Mucosa of descending colon (tissue), 3 donors: Measurements from ENCODE around the gene SPAG16. TPM values are rescaled to one million over a fixed set of nuclear protein-coding genes. Genes with fewer than 3 reads are reported as not detected.
"Not testable (repeated sequence)": the region's sequence is repeated elsewhere in the genome, so short reads cannot be mapped to it uniquely, and the experiment has no call there.

Experiments used
- ATAC-seq: fragments of 200-7000 bp; cut with Tn5 transposase; one replicate; pipeline ENCODE4 v1.9.1; 2020; ENCODE audit warnings: mild to moderate bottlenecking, moderate library complexity
- DNase-seq, 3 donors: peaks; one replicate each; pipeline ENCODE4 v3.0.0-alpha.2; 2020
- H3K36me3 ChIP-seq: fragments of 200-600 bp; one replicate; pipeline ENCODE4 v1.8.0; 2021; ENCODE audit warnings: low read depth, mild to moderate bottlenecking
- H3K4me1 ChIP-seq: fragments of 200-600 bp; one replicate; pipeline ENCODE4 v1.8.0; 2021; ENCODE audit warnings: low read depth, mild to moderate bottlenecking
- H3K4me3 ChIP-seq: fragments of 200-600 bp; one replicate; pipeline ENCODE4 v1.8.0; 2021; ENCODE audit warnings: mild to moderate bottlenecking
- H3K9me3 ChIP-seq: fragments of 200-600 bp; one replicate; pipeline ENCODE4 v1.8.0; 2021; ENCODE audit warnings: mild to moderate bottlenecking
- CTCF ChIP-seq: fragments of 200-600 bp; IDR thresholded peaks from one replicate; pipeline ENCODE4 v1.8.0; 2022; ENCODE audit warnings: antibody characterized with exemption, mild to moderate bottlenecking
- intact Hi-C, 2 donors: fragments of 100-400 bp; cut with DNase I in 1 of 2; cut with micrococcal nuclease in 1 of 2; formaldehyde crosslinking; loops; one replicate each; pipeline versions ENCODE4 v1.11.0 to v1.11.1; 2022; cut with DNase I, micrococcal nuclease
- total RNA-seq, 3 donors: library from RNA; stranded (reverse); fragmentation: NEBNext Ultra II Directional in 2 of 3; extraction: Animal tissue kit (Norgen Biotek cat#: 25700) in 2 of 3; gene quantifications; one replicate each; pipeline versions ENCODE4 v1.2.1 to v1.2.4, GENCODE V29; 2021 to 2023
- donor health status: DM: no; HTN: no; CAD: no; lungs with moderate emphysema.
- donor health status: DM: no; HTN: no; CAD: no.
- donor health status: DM: no; HTN: yes; CAD: no.

SPAG16 gene
- total RNA-seq, 3 donors from 2014 or later = 18.1 to 20.3 (median 18.5) TPM

- no peaks in the 10 kb centered on the region for H3K4me1 ChIP-seq
- H3K9me3 ChIP-seq = no peaks in the 10 kb centered on the region
- ATAC-seq (no peak), DNase-seq (no peak)
- no peak overlapping the region for H3K4me3 ChIP-seq
- intact Hi-C loops = no loop called here
- H3K36me3 ChIP-seq = no peaks in the 10 kb centered on the region
- no peak for TF ChIP-seq CTCF
These were observed 398.0 kb downstream of the SPAG16 start for GRCh38 chr2:213682276-213682675.

- H3K36me3 ChIP-seq = no peaks in the 10 kb centered on the region
- no peaks in the 10 kb centered on the region for H3K9me3 ChIP-seq
- H3K4me1 ChIP-seq = no peaks in the 10 kb centered on the region
- ATAC-seq (no peak), DNase-seq (no peak)
- TF ChIP-seq CTCF = no peak
- H3K4me3 ChIP-seq = no peak overlapping the region
- intact Hi-C loops = no loop called here
These were observed 403.9 kb downstream of the SPAG16 start for GRCh38 chr2:213688133-213688532.

- H3K4me3 ChIP-seq, H3K36me3 ChIP-seq, DNase-seq, H3K4me1 ChIP-seq, intact Hi-C loops, ATAC-seq, H3K9me3 ChIP-seq: not testable (repeated sequence)
These were observed 404.6 kb downstream of the SPAG16 start for GRCh38 chr2:213688825-213689224.

GRCh38 chr2:213689585-213689984, 405.3 kb downstream of the SPAG16 start:
- Histone ChIP-seq H3K9me3 (no peaks in the 10 kb centered on the region), H3K4me1 (no peaks in the 10 kb centered on the region), H3K4me3 (no peak overlapping the region), H3K36me3 (no peaks in the 10 kb centered on the region)
- intact Hi-C loops = no loop called here
- TF ChIP-seq CTCF = no peak
- no peak for DNase-seq
- ATAC-seq = no peak

GRCh38 chr2:213691351-213691750, 407.1 kb downstream of the SPAG16 start:
- no peaks in the 10 kb centered on the region for H3K9me3 ChIP-seq
- H3K4me1 ChIP-seq = no peaks in the 10 kb centered on the region
- no peak for DNase-seq
- intact Hi-C loops = no loop called here
- H3K36me3 ChIP-seq = no peaks in the 10 kb centered on the region
- no peak overlapping the region for H3K4me3 ChIP-seq
- TF ChIP-seq CTCF = no peak
- no peak for ATAC-seq

GRCh38 chr2:213696442-213696841, 412.2 kb downstream of the SPAG16 start:
- DNase-seq (no peak), ATAC-seq (no peak)
- no peak for TF ChIP-seq CTCF
- Histone ChIP-seq H3K36me3 (no peaks in the 10 kb centered on the region), H3K4me1 (no peaks in the 10 kb centered on the region), H3K9me3 (peaks cover 8% of the 10 kb centered on the region), H3K4me3 (no peak overlapping the region)
- intact Hi-C loops = no loop called here

- ATAC-seq, DNase-seq, H3K36me3 ChIP-seq, H3K4me3 ChIP-seq, H3K4me1 ChIP-seq, intact Hi-C loops: not testable (repeated sequence)
- H3K9me3 ChIP-seq = peaks cover 12% of the 10 kb centered on the region
These were observed 417.1 kb downstream of the SPAG16 start for GRCh38 chr2:213701365-213701764.
